Caco-2 (cell line): ENCODE data around the gene RHBDD1. TPM values are rescaled to one million over a fixed set of nuclear protein-coding genes. Genes with fewer than 3 reads are reported as not detected.

Experiments used
- BruUV-seq: library from RNA; stranded (reverse); fragments of 400-500 nt; replicated peaks from 2 replicates; lab custom pipeline; 2021; lab: Mats Ljungman, UMichigan
- CTCF ChIA-PET: fragments of 300-600 bp; sonication (Branson Sonifier 250); formaldehyde crosslinking; loops from one replicate; lab custom pipeline; 2022; ENCODE audit warnings: antibody characterized with exemption; lab: Charles Lee
- POLR2A ChIA-PET: fragments of 300-600 bp; sonication (Branson Sonifier 250); formaldehyde crosslinking; loops from one replicate; lab custom pipeline; 2022; ENCODE audit warnings: antibody characterized with exemption; lab: Charles Lee
- DNase-seq, 2 experiments: peaks; one replicate each; pipeline versions ENCODE4 v3.0.0 to v3.0.0-alpha.2; 2020 to 2022
- H3K27me3 ChIP-seq: replicated peaks from 2 replicates; pipeline ENCODE4 v1.6.0; 2011; ENCODE audit warnings: low read length; ENCODE audit not compliant: control insufficient read depth, insufficient read depth
- H3K36me3 ChIP-seq: 2 replicates; pipeline ENCODE4 v1.5.1; 2011; ENCODE audit warnings: low read length; ENCODE audit not compliant: control insufficient read depth, insufficient read depth
- H3K4me1 ChIP-seq: fragments of 250-450 bp; sonication (Bioruptor Pico); 2 replicates; pipeline ENCODE4 v1.5.1; 2020; ENCODE audit warnings: mild to moderate bottlenecking
- H3K4me3 ChIP-seq: 2 replicates; pipeline ENCODE4 v1.5.1; 2011; ENCODE audit warnings: low read depth, mild to moderate bottlenecking, control low read depth, low read length
- H3K9me3 ChIP-seq: fragments of 250-450 bp; sonication (Bioruptor Pico); 2 replicates; pipeline ENCODE4 v1.5.1; 2020; ENCODE audit warnings: mild to moderate bottlenecking, moderate library complexity
- H3K27ac Mint-ChIP-seq: one replicate; pipeline ENCODE4 v1.8.0; 2022; ENCODE audit warnings: mixed read lengths; ENCODE audit not compliant: unreplicated experiment
- H3K27me3 Mint-ChIP-seq: one replicate; pipeline ENCODE4 v1.8.0; 2022; ENCODE audit warnings: mixed read lengths; ENCODE audit not compliant: insufficient read depth, unreplicated experiment
- H3K36me3 Mint-ChIP-seq: one replicate; pipeline ENCODE4 v1.8.0; 2022; ENCODE audit warnings: mild to moderate bottlenecking, mixed read lengths; ENCODE audit not compliant: insufficient read depth, unreplicated experiment
- H3K4me1 Mint-ChIP-seq: one replicate; pipeline ENCODE4 v1.8.0; 2022; ENCODE audit warnings: low read depth, mixed read lengths; ENCODE audit not compliant: unreplicated experiment
- H3K4me3 Mint-ChIP-seq: one replicate; pipeline ENCODE4 v1.8.0; 2022; ENCODE audit warnings: mild to moderate bottlenecking, moderate library complexity, mixed read lengths; ENCODE audit not compliant: unreplicated experiment
- H3K9me3 Mint-ChIP-seq: one replicate; pipeline ENCODE4 v1.8.0; 2022; ENCODE audit warnings: mixed read lengths; ENCODE audit not compliant: unreplicated experiment
- intact Hi-C: fragments of 100-400 bp; cut with micrococcal nuclease; formaldehyde crosslinking; loops from one replicate; pipeline ENCODE4 v1.10.0; 2022; ENCODE audit not compliant: unreplicated experiment
- total RNA-seq: library from RNA; stranded (reverse); gene quantifications from 2 replicates; pipeline ENCODE4 v1.2.3, GENCODE V29; 2022
- TF ChIP-seq, protein P1 (sequence below), 2 experiments: fragments of 200-600 bp in 1 of 2; IDR thresholded peaks; 1 replicate in 1 of 2; 2 replicates in 1 of 2; pipeline versions ENCODE4 v1.5.1 to v1.8.0; 2011 to 2022; ENCODE audit warnings: antibody characterized with exemption in 1 of 2, control low read depth in 1 of 2, inconsistent platforms in 1 of 2, low read depth in 1 of 2, low read length in 1 of 2, mild to moderate bottlenecking in 1 of 2, moderate library complexity in 1 of 2; ENCODE audit not compliant: insufficient read depth in 1 of 2, severe bottlenecking in 1 of 2, unreplicated experiment in 1 of 2

RHBDD1 gene
- total RNA-seq, 1 experiment from 2014 or later = 14.3 TPM

DNA sequence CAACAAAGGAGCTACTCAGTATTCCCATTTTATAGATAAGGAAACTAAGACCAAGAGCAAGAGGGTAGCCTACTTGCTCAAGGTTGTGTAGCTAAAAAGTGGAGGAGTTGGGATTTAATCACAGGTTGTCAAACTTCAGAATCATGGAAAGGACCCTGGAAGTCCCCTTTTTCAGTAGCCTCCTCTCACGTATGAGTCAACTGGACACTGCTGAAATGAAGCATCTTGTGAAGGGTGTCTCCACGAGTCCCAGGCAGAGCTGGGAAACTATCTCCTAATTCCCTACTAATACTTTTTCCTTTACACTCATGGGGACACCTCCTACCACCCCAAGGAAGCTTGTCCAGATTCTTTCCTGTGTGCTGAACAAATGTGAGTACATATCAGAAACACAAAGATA, 155.8 kb downstream of the RHBDD1 start:
- Histone ChIP-seq H3K27me3 (no peaks in the 10 kb centered on the region), H3K36me3 (no peaks in the 10 kb centered on the region), H3K9me3 (no peaks in the 10 kb centered on the region), H3K4me3 (no peak overlapping the region), H3K4me1 (no peaks in the 10 kb centered on the region)
- no peaks in the 10 kb centered on the region for H3K9me3 Mint-ChIP-seq
- no peak overlapping the region for H3K27ac Mint-ChIP-seq
- TF ChIP-seq, protein P1, sequence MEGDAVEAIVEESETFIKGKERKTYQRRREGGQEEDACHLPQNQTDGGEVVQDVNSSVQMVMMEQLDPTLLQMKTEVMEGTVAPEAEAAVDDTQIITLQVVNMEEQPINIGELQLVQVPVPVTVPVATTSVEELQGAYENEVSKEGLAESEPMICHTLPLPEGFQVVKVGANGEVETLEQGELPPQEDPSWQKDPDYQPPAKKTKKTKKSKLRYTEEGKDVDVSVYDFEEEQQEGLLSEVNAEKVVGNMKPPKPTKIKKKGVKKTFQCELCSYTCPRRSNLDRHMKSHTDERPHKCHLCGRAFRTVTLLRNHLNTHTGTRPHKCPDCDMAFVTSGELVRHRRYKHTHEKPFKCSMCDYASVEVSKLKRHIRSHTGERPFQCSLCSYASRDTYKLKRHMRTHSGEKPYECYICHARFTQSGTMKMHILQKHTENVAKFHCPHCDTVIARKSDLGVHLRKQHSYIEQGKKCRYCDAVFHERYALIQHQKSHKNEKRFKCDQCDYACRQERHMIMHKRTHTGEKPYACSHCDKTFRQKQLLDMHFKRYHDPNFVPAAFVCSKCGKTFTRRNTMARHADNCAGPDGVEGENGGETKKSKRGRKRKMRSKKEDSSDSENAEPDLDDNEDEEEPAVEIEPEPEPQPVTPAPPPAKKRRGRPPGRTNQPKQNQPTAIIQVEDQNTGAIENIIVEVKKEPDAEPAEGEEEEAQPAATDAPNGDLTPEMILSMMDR (IDR thresholded peaks at IDR 0.05; ENCODE audit: insufficient read depth in 1 of 2, low read depth in 1 of 2, low read length in 1 of 2, severe bottlenecking in 1 of 2, unreplicated experiment in 1 of 2) = no peak
- H3K36me3 Mint-ChIP-seq = no peaks in the 10 kb centered on the region
- no TSS peak for BruUV-seq
- no peaks in the 10 kb centered on the region for H3K4me1 Mint-ChIP-seq
- DNase-seq = no peak
- CTCF ChIA-PET = no interaction called here
- POLR2A ChIA-PET = no interaction called here
- intact Hi-C loops = no loop called here
- no peak overlapping the region for H3K4me3 Mint-ChIP-seq
- H3K27me3 Mint-ChIP-seq = no peaks in the 10 kb centered on the region

DNA sequence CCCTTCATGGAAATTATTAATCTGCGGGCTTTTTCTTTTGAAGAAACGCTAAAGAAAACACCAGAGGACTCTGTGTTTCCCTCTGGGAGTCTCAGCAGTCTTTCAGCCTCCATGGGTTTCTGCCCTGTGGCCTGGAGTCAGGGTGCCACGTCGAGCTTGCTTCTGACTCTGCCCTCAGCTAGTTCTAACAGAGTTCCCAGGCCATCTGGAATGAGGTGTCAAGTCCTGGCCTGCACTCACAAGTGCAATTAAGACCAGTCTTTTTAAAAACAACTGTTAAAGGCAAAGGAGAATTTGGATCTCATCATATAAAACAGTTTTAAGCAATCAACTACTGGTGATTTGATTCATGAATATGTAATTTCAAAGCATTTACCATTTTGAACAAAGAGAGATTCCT, 157.3 kb downstream of the RHBDD1 start:
- Mint-ChIP-seq H3K36me3 (no peaks in the 10 kb centered on the region), H3K9me3 (no peaks in the 10 kb centered on the region), H3K4me3 (no peak overlapping the region), H3K27me3 (no peaks in the 10 kb centered on the region), H3K27ac (no peak overlapping the region), H3K4me1 (no peaks in the 10 kb centered on the region)
- TF ChIP-seq, protein P1 (IDR thresholded peaks at IDR 0.05; ENCODE audit: insufficient read depth in 1 of 2, low read depth in 1 of 2, low read length in 1 of 2, severe bottlenecking in 1 of 2, unreplicated experiment in 1 of 2) = no peak
- Histone ChIP-seq H3K4me1 (no peaks in the 10 kb centered on the region), H3K36me3 (no peaks in the 10 kb centered on the region), H3K4me3 (no peak overlapping the region), H3K27me3 (no peaks in the 10 kb centered on the region), H3K9me3 (no peaks in the 10 kb centered on the region)
- BruUV-seq = no TSS peak
- DNase-seq = no peak
- CTCF ChIA-PET = no interaction called here
- POLR2A ChIA-PET = no interaction called here
- intact Hi-C loops = no loop called here

DNA sequence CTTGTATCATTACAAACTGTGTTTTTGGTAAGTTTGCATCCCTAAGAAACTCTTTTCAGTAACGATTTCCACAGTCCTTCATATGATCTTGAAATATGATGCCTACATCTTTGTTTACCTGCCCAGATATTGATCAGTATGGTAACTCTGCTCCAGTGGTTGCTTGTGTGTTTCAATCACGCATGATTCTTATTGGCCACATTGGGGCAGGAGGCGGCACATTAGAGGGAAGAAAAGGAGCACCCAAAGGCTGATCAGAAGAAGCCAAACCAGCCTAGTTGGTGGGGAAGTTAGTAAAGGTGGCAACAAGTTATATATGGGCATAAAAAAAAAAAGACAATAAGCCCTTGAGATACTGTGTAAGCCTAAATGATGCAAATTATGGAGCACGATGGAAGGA, 158.9 kb downstream of the RHBDD1 start:
- ChIA-PET POLR2A (no interaction called here), CTCF (no interaction called here)
- no peaks in the 10 kb centered on the region for H3K36me3 Mint-ChIP-seq
- H3K27ac Mint-ChIP-seq = no peak overlapping the region
- H3K9me3 Mint-ChIP-seq = no peaks in the 10 kb centered on the region
- no TSS peak for BruUV-seq
- H3K4me1 Mint-ChIP-seq = no peaks in the 10 kb centered on the region
- Histone ChIP-seq H3K4me1 (no peaks in the 10 kb centered on the region), H3K27me3 (no peaks in the 10 kb centered on the region), H3K36me3 (no peaks in the 10 kb centered on the region), H3K9me3 (no peaks in the 10 kb centered on the region), H3K4me3 (no peak overlapping the region)
- intact Hi-C loops = no loop called here
- TF ChIP-seq, protein P1 (IDR thresholded peaks at IDR 0.05; ENCODE audit: insufficient read depth in 1 of 2, low read depth in 1 of 2, low read length in 1 of 2, severe bottlenecking in 1 of 2, unreplicated experiment in 1 of 2) = no peak
- H3K4me3 Mint-ChIP-seq = no peak overlapping the region
- H3K27me3 Mint-ChIP-seq = no peaks in the 10 kb centered on the region
- no peak for DNase-seq
